ENCODE results near the gene MATCAP1.

Gene MATCAP1

DNA sequence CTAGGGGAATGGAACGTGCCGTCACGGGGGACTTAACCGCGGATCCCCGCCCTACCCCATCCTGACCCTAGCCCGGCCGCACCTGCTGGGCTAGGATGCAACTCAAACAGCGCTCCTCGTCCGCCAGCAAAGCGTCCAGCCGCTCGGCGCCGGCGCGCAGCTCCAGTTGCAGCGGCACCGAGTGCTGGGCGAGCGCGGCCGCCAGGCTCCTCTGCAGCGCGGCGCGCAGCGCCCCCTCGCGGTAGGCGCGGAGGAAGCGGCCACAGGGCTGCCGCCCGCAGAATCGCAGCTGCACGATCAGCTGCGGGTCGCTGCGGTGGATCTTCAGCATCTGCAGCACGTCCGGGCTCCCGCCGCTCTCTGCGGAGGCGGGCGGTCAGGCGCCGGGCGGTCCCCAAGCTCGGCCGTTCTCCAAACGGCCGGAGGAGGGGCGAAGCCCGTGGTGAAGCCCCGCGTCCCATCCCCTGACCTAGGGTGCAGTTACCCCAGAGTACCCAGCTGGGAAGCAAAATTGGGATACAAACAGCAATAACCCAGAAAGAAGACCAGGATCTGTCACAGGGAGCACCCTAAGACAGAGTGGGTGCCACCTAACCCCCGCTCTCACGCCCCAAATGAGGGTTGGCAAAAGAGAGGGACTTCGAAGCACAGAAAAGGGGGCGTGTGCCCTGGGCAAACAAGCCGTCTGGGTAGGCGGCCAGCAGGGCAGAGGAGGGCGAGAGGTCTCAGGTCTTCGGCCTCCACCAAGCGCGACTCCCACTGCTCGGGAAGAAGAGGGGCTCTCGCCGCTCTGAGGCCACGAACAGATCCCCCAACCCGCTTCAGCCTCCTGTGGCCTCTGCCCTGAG, 28.2 kb downstream of the MATCAP1 start:
- DNase-seq: peak; percentile 63

DNA sequence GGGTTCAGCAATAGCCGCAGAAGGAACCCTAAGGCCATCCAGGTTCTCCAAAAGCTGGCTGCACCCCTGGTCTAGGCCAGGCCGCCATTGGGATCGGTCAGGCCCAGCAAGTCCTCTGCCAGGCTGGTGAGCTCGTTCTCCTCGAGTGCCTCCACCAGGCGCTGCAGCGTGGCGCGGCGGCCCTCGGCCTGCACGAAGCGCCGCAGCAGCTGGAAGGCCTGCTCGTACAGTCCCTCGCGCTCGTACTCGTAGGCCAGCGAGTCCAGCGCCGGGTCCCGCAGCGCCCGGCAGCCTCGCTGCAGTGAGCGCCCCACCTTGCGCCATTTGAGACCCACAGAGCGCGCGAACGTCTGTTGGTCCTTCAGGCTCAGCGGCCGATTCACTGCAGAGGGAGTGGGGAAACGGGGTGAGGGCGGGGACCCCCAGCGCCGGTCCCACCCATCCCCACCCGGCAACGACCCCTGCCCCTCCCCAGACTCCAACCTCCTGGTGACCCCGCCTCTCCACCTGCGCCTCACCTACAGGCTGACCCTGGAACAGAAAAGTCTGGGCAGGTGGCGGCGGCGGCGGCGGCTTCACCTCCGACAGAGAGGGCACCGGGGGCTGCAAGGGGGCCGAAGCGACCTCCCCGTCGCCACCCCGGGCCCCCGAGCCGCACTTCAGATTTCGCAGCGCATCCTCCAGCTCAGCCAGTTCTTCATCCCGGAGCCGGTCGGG, 29.0 kb downstream of the MATCAP1 start:
- no peak for DNase-seq

DNA sequence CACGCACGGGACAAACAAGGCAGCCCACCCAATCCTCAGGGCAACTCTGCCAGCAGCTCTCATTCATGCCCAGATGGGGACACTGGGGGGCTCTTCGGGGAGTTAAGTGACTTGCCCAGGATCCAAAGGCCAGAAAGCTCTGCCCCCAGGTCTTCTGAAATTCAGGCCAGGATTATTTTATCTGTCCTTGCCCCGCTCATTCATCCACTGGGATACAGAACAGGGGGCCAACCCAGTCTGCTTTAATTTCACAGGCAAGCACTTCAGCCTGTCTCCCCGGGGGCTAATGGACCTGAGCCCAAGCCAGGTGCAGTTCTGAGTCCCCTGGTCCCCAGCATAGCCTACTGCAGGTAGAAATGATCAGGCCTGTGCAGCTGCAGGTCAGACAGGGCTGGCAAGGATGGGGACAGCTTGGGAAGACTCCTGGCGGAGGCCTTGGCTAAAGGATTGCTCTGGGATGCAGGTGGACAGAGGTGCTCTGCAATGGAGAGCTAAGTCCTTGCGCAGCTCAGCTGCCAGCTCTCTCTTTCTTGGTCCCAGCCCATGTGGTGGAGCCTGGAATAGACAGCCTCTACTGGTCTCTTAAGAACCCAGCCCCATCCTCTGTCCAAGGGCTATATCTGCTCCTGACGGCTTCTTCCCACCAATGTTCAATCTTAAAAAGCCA, 32.2 kb downstream of the MATCAP1 start:
- no peak for DNase-seq

DNA sequence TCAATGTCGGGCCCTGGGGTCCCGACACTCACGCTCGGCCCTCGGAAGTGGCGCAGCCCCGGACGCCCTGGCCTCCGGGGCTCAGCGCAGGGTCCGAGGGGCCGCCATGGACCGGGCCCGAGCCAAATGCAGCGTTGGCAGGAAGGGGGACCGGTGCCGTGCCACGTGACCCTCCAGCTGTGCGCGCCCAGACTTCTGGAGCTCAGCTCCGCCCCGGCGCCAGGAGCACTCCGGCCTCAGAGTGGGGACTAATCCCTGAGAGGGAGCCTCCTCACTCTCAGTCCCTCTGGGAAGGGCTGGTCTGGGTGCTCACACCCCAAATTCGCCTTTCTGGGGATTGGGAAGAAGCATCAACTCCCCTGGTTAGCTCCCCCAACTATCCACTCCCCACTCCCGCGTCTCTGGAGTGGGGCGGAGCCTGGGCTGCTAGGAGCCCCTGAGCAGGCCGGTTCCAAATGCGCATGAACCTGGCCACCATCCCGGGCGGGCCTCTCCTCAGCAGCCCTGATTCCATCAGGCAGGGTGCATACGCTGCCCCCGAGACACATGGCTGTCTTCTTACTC, 32.8 kb downstream of the MATCAP1 start, which contains the start of gene B3GNT9:
Gene B3GNT9 (minus strand): TSS at position 166 of the 564 bp plus-strand sequence. CDS start 513 bp downstream, outside the sequence.
- peak; percentile 85 for DNase-seq

DNA sequence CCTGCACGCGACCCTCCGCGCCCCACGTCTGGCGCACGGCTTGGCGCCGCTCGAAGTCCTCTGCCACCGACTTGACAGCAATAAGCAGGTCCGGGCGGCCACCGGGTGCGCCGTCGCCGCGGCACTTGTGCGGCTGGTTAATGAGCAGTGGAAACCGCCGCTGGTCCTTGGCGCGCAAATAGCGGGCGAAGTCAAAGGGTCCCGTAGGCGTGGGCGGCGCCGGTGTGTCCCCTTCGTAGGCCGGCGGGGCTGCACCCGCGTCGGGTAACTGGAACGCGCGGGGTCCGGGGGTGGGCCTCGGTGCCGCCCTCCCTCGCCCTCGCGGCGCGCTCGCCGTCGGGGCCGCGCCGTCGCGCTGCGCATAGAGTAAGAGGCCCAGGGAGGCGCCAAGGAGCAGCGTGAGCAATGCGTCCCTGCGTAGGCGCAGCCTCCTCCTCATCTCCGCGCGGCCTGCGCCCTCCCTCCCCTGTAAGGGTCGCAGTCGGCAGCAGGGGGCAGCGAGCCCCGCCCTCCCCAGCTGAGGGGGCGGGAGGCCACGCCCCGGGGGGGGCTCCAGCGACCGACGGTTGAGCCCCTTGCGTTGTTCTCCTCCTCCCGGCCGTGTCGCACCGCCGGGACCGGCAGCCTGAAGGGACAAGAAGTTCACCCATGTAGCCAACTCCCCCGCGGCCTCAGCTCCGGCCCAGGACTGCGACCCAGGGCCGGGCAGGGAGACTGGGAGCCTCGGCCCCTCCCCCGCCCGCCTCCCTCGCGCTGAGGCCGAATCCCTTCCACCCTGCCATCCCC, 33.5 kb downstream of the MATCAP1 start:
- DNase-seq: peak; percentile 61

DNA sequence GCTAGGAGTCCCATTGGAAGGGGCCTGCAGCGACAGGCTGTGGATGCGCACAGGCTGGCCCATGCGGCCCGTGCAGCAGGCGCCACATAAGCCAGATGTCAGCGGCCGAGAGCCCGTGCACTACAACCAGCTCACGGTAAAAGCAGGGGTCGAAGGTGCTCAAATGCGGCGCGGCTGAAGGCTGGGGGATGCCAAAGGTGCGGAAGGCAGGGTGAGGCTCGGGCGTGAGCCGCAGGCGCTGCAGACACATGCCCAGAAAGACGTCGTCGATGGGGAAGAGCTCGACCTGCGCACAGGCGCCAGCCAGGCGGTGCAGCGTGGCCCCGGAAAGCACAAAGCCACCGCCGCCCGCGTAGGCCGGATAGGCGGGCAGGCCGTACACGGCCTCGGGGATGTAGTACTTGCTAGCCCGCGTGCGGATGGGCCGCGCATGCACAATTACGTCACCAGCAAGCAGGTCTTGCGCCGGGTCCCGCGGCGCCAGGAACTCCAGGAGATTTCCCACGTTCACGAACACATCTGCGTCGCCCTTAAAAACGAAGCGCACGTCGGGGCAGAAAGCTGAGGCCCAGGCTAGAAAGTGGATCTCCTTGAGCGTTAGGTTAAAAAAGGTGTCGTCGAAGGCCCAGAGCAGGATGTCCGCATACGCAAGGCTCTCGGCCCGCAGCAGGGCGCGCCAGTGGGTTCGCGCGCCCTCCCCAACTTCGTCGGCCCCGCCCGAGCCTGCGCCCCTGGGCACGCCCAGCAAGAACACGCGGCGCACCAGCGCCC, 34.3 kb downstream of the MATCAP1 start:
- no peak for DNase-seq

DNA sequence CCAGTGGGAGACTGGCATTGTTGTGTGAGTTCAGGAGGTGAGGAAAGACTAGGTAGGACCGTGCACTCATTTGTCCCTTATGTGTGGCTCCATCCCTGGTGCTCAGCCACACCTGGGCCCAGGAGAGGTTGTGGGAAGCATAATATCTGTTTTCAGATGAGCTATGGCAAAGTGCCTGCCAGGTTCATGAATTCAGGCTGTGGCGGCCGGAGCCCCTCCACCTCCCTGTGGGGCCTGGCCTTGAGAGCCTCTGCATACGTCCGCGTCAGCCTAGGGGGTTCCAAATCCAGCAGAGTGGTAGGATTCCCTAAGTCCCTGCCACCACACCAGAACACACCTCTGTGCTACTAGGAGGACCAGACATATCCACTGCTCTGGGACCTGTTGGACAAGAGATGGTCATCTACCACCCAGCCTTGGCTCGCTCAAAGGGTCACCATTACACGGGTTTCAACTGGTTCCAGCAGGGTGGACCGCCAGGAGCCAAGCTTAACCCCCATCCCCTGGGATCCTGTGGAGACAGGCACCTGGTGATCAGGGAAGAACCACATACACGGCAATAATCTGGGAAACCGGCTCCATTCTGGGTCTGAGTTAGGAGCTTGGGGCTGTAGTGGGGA, 35.0 kb downstream of the MATCAP1 start:
- DNase-seq: no peak

DNA sequence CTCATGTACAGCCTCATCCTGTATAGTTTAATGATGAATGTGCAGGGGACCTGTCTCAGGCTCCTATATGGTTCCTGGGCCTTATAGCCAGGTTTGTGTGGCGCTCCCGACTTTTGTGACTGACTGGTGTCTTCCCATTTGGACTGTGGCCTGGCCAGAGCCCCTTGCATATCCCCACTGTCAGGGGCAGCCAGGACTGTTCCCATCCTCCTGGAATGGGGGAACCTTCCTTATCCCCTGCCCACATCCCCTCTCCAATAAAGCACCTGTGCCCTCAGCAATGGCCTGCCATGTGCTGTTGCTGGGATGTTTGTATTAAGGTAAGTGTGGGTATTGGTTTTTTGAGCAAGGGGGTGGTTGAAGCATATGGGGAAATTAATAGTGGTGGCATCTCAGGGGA, 35.5 kb downstream of the MATCAP1 start:
- DNase-seq: no peak

DNA sequence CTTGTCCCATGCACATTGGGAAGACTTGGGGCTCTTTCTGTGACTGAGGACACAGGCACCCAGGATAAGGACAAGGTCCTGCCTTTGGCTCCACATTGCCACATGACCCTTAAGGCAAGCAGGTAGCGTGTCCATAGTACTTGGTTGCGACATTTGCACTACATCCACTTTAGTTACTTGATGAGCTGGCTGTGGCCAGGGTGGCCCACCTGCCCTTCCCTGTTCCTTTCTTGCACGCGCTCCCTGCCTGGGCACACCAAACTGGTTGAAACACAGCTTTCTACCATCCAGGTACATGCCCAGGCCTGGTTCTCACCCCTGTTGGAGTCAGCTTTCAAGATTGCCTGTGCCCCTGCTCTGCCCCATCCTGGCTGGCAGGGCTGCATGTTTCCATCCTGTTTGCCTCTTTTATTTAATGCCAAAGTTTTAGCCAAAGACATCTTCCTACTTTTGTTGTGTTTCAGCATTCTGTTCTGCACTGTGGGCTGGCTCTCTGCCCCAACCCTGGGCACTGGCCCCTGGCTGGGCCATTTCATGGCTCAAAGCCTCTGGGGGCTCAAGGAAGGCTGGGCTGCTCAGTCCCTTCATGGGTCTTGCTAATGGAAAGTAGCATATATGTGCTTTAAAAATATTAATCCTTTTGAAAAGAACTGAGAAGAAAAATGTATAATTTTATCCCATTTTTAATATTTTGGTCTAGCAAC, 36.2 kb downstream of the MATCAP1 start:
- no peak for DNase-seq

DNA sequence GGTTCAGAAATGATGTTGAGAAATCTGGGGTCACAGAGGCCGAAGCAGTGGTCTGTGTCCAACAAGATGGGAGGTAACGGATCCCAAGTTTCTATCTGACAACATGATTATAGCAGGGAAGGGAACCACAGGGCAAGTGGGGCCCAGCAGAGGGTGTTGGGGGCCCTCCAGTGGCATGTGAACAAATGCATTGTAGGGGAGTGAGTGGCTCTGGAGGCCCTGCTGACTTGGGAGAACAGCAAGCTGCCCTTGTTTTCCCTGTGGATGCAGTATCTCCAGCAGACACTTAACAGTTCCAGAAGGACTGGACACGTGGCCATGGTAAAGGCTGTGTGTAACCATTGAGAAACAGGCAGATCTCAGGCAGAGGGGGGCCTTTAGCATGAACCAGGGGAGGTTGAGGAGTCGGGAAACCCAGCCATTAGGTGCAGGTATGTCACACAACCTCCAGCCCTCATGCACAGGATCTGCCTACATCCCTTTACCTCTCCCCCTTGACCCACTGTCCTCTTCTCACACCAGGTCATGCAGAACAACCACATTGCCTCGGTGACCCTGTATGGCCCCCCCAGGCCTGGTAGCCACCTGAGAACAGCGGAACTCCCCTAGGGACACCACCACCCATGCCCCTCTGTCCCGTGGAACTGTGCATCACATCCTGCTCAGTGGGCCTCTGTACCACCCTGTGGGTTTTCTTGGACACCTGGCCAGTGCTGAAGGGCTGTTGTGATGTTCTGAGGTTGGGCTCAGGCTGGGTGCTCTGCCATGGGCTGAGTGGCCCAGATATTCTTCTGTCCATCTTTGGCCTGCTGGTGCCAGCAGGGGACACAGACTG, 37.0 kb downstream of the MATCAP1 start:
- no peak for DNase-seq

DNA sequence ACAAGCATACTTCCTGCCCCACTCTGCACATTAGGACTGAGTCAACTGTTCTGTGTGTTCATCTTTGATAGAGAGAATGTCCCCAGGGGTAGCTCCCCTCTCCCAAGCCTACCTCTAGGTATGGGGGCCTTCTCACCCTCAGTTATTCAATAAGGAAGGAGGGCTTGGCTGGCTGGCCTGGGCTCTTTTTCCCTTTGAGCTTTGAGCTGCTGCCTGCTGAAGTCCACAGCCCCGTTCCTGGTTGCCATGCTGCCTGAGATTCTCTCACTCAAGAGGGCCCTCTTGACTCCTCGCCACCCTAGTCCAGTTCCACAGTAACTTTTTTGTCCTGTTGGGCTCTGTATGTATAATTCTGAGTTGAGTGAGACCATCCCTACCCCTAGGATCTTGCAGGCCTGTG, 38.0 kb downstream of the MATCAP1 start:
- DNase-seq: no peak

DNA sequence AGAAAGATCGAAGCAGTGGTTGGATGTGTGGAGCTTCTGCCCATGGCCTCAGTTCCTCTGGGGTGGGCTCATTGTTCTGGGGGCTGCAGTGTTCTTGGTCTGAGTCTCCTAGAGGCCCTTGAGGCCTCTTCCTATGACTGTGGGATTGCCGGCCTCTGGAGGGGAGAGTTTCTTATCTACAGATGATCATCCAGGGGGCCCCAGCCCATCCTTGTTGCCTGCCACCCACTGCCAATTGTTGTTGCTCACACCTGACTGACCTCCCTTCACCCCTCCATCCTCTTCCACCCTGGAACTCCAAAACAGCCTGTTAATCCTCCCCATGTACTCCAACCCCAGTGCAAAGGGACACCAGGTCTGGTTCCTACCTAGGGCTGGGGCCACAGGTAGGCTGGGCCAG, 38.8 kb downstream of the MATCAP1 start:
- no peak for DNase-seq

DNA sequence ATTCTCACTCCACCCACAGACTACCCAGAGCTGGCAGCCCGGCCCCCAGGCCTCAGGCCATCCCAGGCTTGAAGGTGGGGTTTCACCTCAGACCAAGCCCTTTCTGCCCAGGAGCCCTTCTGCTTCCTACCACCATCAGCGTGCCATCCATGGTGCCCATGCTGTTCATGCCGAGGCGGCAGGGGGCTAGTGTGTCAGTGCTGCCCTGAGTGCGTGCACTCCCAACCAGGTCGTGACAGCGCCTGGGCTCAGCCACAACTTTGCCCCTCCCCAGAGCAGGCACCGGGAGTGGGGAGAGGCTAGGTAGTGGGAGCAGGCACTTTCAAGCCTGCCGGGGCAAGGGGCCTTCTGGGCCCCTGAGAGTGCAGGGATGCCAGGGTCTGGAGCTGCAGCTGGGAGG, 41.4 kb downstream of the MATCAP1 start:
- DNase-seq: no peak

DNA sequence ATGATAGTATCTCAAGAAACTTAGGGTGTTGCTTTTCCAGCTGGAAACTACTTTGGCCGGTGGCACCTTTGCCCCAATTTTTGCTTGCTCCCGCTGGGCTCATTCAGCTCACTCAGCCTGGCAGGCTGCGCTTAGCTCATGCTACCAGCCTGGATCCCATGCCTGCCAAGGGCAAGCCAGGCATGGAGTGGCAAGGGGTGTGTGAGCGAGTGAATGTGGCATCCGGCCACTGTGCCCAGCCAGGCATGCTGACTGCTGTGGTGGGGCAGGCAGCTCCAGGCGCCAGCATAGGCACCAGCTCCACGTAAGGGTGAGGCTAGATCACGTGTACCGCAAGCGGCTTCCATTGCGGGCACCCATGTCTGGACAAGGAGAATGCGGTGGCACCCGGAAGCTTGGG, 42.4 kb downstream of the MATCAP1 start:
- no peak for DNase-seq

DNA sequence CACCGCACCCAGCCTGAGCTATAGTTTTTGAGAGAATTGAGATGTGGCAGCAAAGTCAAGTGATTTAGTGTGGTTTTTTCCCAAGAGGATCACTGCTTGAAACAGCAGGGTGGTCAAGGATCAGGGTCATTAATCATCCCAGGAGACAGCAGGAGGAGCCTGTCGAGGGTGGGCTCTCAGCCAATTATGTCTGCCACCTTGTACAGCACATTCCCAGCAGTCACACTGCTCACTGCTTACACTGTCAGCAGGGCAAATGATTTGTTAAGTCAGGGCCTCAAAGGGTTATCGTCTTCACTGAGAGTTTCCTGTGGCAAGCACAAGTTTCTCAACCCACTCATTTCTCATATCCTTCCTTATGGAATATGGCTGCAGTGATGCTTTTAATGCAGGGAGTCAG, 46.2 kb downstream of the MATCAP1 start:
- no peak for DNase-seq

DNA sequence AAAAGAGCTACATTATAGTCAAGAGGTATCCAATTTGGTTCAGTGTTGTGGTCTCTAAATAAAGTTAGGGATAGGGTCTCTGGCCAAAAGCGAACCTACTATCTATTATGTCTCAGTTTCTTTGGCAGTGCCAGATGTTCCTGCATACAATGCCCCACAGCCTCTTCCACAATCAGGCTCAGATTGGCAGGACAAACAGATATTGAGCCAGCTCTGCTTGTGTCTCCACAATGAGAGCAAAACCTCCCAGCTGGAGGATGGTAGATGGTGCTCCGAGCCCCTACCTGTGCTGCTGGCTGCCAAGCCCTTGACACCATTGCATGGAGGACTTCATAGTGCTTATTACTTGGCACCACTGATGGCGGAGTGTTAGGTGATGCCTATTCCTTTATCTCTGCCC, 54.3 kb downstream of the MATCAP1 start:
- no peak for DNase-seq

DNA sequence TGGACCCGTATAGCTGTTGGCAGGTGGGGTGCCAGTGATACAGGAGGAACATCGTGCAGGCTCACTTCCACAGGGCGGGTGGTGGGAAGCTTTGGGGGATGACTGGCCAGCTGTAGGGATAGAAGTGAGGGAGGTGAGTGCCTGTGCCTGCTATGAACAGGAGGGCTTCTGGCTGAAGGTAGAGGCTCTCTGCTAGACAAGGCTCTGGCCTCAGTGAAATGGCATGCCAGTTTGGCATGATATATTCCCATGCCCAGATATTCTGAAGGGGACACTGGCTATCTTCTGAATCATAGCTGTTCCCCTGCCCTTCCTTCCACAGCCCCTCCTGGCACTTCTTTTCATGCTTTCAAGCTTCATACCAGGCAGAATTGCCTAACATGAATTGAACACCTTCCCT, 54.9 kb downstream of the MATCAP1 start:
- DNase-seq: no peak

DNA sequence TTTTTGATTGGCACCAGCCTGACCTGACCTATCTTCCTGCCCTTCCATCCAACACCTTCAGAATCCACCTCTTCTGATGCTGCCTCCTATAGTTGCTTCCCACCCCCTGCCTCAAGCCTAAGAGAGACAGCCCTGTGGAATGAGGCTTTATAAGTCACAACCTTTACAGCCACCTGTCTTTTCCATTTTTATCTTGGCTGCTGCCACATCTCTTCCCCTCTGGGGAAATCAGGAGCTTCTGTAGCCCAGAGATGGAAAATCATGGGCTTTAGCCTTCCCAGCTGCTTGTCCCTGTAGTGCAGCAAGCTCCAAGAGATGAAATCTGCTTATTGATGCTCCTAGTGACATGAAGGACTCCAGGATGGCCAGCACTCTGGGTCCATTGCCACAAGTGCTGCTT, 55.3 kb downstream of the MATCAP1 start:
- DNase-seq: no peak
